GM12801 (cell line): ENCODE data around the gene MIEF1.

Source experiments
- CTCF ChIP-seq: IDR thresholded peaks from one replicate; pipeline ENCODE4 v1.5.1; 2011; ENCODE audit warnings: control low read depth; ENCODE audit not compliant: insufficient read length; ENCODE audit errors: extremely low read depth

Gene MIEF1

DNA sequence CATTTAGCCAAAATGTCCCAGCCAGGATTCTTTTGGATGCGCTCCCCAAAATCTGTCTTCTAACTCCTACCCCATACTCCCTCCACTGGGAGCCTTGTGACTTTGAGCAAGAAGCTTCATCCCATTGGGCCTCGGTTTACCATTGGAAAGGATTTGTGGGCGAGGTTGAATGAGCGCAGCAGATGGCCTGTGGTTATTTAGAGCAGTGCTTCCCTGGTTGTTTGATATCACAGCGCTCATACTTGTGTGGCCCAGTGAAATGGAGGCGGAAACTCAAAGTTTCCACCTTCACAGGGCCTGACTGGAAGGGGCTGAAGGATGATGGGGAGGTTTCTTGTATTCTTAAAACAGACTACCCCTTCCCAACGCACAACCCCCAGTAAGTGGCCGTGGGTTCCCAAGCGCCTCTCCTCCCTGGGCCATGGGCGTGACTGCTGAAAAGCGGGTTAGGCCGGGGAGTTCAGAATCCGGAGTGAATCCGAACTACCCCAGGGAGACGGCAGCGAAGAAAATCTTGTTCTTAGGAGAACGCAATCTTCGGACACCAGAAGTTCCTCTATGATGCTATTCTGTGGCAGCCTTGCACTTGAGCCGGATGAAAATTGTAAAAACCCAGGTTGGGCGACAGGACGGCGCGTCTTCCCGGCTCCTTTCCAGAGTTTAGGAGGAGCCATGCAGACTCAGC lies 17.0 kb downstream of the MIEF1 start:
- no peak for TF ChIP-seq CTCF

DNA sequence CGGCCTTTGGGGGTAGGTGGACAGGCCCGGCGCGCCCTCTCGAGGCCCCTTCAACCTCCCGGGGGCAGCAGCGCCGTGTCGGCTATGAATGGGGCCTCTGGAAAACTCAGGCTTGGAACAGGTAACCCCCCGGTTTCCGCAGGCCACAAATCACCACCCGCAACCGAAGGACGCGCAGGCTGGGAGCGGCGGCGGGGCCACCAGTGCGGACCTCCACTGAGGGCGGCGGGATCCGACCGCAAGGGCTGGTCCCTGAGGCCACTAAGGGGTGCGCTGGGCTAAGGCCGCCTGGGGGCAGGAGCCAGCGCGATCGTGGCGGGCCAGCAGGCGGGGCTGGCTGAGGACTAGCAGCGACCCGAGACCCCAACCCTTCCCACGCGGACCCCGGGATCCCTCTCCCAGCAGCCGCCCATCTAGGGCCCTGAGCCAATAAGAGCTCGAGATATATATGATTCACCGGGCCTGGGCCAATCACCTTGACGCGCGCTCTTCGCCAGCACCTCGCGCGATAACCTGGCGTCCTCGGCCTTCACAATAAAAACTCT lies 17.7 kb downstream of the MIEF1 start:
- TF ChIP-seq CTCF = no peak

- no peak for TF ChIP-seq CTCF
Observed at GRCh38 chr22:39520226-39521105, 18.4 kb downstream of the MIEF1 start, which contains the start of gene ATF4. ATF4 (plus strand) TSS chr22:39520562; CDS start chr22:39521446, 884 bp downstream.

DNA sequence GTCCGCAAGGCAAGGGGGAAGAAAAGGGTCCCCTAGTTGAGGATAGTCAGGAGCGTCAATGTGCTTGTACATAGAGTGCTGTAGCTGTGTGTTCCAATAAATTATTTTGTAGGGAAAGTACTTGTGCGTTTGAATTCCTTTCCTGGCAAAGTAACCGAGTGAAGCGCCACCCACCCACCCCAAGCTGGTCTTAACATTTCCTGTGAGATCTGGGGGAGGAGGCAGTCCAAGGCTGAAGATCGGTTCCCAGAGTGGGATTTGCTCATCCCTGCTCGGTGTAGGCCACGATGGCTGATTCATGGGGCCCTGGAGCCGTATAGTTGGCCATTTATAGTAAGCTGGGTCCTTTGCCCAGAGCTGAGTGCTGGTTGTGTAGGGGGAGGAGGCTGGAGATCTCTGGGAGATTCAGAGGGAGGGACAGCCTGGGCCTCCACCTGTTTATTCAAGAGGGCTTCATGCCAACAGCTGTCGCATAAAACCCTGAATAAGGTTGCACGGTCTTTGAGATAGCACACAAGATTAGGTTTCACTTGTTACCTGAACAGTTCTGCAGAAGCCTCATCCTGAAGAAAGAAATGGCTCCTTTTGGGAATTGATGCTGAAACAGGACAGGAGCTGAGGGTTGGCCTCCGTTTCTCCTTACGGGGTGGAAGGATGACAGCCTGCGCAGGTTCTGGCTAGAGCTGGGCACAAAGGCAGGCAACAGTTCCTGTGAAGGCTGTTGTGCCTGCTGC lies 20.6 kb downstream of the MIEF1 start:
- TF ChIP-seq CTCF = no peak

DNA sequence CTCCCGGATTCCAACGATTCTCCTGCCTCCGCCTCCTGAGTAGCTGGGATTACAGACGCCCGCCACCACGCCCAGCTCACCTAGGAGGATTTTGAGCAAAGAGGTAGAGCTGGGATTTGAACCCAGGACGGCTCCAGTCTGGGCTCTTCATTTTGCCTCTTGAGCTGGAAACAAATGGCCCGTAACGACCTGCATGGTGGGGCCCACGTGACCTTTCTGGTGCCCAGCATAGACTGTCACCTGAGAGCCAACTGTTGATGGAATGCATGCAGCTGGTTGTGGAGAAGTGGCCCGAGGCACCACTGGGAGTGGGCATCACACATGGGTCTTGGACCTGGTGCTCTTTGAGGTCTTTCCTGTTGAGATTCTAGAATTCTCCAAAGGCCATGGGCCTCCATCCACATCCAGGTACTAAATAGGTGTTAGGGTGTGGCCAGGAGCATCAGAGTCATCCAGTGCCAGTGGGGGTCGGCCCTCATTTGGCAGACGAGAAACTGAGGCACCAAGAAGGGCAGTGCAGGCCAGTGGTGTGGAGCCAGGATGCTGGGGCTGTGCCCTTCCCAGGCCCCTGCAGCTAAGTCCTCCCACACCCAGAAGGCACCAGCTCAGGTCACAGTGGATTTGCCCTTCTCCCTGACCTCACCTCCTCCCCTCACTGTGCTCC lies 22.1 kb downstream of the MIEF1 start:
- TF ChIP-seq CTCF = no peak

- no peak for TF ChIP-seq CTCF
Observed at GRCh38 chr22:39524753-39525657, 22.9 kb downstream of the MIEF1 start.
